ENCODE results near the gene TELO2.

Gene TELO2

DNA sequence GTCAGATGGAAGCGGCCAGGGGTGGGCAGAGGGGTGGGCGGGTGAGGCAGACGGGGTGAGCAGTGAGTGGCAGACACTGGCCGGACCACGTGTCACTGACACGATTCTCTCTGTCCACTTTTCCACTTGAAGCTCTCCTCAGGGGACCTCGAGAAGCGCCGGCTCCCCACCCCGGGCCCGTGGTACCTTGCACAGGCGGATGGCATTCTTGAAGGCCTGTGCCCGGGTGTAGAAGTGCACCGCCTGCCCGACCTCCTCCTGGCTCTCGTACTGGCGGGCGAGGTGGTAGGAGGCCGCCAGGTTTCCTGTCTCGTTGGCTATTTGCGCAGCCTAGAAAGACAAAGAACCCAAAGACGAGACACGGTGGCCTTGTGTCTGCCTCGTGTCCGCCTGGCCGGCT is 31.2 kb downstream of the TELO2 start:
- DNase-seq, result no peak

DNA sequence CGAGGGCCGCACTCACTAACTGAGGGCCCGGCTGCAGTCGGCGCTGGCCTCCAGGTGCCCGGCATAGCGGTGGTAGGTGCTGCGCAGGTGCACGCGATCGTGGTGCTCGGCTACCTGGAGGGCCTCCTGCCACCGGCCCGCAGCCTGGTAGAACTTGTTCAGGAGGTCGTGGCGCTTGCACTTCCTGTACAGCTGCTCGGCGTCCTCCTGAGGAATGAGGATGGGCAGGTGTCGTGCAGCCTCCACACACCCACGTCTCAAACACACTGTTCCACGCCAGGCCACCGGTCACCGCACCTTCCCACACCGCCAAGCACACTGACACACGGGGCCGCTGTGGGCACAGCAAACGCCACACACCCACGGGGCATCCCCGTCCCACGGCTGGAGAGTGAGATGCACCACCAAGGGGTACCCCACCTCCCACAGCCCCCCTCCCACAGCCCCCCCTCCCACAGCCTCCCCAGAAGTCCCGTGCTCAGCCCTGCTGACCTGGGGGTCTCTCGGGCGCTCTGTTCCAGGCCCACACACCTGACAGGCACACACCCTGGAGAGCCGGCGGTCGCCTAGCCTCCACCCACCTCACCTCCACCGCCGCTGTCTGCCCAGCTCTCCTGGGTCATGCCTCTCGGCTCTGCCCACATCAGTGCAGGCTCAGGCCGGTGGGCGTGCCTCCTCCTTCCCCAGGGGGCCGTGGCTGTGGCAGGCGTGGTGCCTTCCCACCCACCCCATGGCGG is 32.9 kb downstream of the TELO2 start:
- no peak for DNase-seq

- DNase-seq, result peak; percentile 6
Observed at GRCh38 chr16:1526608-1527555, 33.7 kb downstream of the TELO2 start.

DNA sequence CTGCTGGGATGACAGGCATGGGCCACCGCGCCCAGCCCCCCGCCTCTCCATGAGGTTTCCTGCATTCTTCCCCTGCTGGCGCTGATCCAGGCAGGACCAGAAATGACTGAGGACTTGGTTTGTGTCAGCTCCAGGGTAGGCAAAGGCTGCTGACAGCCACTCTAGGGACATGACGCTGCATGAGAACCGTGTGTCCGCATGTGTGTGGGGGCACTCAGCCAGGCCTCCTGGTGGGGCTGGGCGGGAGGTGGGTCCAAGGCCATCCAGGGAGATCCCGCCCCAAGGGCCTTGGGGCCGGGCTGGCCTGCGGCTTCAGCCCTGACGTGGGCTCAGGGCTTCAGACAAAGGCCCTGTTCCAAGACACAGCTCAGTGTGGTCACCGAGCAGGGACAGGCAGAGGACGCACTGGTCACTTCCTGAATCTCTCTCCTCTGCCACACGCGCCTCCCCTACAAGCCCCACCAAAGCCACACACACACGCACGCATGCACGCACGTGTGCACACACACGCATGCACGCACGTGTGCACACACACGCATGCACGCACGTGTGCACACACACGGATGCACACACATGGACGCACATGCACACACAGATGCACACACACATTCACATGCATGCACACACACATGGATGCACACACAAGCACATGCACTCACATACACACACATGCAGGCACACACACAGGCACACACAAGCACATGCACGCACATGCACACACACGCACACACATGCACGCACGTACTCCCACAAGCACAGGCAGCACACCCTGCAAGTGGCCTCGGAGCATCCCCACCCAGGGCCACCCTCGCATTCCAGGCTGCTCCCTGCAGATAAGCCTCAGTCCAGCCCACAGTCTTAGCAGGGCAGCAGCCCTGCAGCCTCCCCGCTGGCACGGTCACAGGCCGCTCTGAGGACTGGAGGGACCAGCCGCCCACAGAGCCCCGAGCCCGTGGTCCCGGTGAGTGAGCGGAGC is 35.0 kb downstream of the TELO2 start:
- DNase-seq, result no peak

DNA sequence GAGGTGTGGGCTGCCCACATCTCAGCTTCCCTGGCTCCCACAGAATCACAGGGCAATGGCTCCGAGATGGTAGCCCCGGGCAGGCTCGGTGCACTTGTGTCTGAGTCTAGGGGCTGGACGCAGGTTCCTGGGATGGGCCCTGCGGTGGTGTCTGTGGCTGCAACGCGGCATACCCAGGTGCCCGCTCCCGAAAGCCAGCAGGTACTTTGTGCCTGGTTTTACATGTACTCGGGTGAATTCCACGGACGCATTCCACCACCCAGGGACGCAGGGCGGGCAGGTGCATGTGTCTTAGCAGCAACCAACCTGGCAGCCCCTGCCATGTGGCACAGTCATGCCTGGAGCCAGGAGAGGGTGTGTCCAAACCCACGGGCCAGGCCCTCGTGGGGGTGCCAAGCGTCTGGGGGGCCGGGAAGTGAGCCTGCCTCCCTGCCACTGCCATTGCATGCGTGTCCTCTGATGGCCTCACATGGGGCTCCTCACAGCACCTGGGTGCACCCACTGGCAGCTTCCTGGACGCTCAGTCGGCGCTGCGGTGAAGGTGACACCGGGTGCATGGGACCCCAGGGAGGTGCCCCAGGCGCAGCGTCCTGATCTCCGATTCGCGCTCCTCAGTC is 35.9 kb downstream of the TELO2 start:
- DNase-seq, result no peak

DNA sequence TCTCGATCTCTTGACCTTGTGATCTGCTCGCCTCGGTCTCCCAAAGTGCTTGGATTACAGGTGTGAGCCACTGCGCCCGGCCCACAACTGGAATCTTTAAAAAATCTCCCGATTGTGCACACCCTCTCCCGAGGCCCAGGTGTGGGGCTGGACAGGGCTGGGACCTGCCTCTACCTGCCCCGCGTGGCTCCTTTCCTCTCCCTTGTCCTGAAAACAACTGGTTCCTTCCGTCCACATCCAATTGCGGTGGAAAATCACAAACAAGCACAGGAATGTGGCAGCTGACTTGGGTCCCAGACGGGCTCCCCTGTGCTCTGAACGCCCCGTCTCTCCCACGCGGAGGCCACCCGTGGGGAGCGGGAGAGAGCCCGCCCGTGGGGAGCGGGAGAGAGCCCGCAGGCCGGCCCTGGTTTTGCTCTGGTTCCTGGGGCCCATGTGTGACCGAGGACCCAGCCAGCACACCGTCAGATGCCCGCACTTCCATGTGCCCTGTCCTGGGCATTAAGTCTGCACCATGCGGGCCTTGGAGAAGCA is 37.3 kb downstream of the TELO2 start:
- DNase-seq, result no peak

- DNase-seq, result no peak
Observed at GRCh38 chr16:1530883-1531637, 37.9 kb downstream of the TELO2 start.

DNA sequence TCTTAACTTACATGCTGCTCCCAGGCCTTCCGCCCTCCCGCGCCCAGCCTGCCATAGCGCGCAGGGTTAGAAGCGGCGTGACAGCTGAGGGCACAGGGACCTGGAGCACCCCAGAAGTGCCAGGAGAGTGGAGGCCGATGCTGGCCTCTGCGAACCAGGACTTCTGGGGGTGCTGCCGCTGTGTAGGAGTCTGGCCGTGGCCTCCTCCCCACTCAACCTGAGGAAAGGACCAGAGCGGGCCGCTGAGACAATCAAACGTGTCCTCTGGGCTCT is 38.4 kb downstream of the TELO2 start:
- DNase-seq, result no peak

GRCh38 chr16:1532081-1532760 is 39.1 kb downstream of the TELO2 start:
- DNase-seq, result no peak

GRCh38 chr16:1532771-1533170 is 39.6 kb downstream of the TELO2 start:
- DNase-seq, result no peak

DNA sequence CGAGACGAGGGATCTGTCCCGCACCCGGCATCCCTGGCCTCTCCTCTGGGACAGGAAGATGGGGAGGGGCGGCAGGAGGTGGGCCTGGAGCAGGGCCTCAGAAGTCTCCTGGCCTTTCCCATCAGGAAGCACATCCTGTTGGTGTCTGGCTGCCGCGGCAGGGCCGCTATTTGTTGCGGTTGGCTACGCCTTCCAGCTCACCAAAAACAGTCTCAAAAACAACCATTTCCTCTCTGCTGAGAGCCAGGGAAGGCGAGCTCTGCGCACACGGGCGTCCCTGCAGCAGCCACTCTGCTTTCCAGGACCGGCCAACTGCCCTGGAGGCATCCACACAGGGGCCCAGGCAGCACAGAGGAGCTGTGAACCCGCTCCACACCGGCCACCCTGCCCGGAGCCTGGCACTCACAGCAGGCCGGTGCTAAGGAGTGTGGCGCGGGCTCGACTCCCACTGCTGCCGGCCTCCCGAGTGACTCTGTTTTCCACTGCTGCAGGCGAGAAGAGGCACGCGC is 40.3 kb downstream of the TELO2 start, which contains the start of gene TMEM204:
Gene TMEM204, plus strand, starts transcription at position 224 of the 509 bp plus-strand sequence. CDS start 610 bp downstream, outside the sequence.
- no peak for DNase-seq

DNA sequence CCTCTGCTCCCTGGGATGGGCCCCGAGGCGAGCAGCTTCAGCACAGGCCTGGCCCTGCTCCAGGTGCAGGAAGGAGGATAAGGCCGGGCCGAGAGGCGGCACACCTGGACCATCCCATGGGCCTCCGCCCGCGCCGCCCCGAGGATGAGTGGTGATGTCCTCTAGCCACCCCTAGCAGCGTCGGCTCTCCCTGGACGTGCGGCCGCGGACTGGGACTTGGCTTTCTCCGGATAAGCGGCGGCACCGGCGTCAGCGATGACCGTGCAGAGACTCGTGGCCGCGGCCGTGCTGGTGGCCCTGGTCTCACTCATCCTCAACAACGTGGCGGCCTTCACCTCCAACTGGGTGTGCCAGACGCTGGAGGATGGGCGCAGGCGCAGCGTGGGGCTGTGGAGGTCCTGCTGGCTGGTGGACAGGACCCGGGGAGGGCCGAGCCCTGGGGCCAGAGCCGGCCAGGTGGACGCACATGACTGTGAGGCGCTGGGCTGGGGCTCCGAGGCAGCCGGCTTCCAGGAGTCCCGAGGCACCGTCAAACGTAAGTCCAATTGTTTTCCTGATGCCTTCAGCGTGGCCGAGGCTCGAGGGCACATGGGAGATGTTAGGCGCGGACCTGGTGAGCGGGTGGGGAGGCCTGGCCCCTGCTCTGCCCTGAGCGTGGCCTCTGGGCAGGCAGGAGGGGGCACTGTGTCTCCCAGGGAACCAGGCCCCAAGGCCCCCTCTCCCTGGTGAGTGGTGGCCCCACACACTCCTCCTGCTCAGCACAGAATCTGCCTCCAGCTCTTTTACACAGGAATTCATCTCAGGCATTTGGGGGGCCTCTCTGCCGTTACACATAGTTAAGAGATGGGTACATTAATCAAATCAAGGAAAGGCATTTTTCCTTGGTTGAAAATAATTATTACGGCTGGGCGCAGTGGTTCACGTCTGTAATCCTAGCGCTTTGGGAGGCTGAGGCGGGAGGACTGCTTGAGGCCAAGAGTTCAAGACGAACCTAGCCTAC is 41.2 kb downstream of the TELO2 start:
- no peak for DNase-seq

DNA sequence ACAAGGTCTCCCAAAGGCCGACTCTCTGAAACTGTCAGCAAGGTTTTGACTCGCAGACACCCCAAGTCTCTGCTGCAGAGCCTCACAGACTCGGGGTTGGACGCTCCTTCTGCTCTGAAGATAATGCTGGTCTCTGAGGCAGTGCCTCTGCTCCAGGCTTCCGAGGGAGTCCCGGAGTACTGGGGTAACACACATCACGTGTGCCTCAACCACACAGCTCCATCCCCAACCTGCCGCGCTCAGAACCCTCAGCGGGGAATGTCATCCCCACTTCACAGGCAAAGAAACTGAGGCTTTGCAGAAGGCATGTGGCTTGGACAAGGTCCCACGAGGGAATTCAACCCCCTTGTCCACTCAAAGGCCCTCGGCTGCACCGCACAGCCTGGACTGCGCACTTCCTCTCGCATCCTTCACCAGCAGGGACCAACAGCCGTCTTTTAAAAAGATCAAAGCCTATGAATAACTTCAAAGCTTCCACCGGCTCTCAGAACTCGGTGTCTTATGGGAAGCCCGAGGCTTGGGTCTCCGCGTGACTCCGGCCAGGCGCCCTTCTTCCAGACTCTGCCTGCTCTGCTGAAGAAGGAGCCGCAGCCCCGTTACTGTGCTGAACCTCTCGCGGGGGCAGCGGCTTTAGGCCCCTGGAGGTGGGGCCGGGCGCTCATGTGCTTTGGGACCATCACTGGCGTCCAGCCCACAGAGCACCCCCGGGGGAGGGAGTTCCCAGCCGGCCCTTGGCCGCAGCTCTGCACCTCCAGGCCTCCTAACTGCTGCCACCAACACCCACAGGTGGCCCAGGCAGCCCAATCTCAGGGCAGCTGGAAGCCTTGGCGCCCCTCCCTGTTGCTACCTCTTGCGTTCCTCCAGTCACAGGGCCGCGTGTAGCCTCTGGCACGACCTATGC is 42.5 kb downstream of the TELO2 start:
- DNase-seq, result no peak

DNA sequence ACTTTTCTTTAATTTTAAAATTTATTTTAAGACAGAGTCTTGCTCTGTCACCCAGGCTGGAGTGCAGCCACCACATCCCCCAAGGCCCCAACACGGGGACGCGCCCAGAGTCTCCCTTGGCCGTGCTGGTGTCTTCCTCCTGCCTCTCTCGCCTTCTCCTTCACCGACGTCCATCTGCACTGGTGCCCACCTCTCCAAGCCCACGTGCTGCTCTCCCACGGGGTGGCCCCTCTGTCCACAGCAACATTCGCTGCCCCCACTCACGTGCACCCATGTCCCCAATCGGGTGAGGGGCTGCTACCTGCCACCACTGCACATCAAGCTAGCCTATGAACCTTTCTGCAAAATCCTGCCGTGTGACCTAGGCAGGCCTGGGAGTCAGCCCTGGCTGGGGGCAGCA is 43.4 kb downstream of the TELO2 start:
- no peak for DNase-seq

GRCh38 chr16:1537138-1537577 is 44.0 kb downstream of the TELO2 start:
- DNase-seq, result no peak

- no peak for DNase-seq
Observed at GRCh38 chr16:1537763-1538289, 44.7 kb downstream of the TELO2 start.

DNA sequence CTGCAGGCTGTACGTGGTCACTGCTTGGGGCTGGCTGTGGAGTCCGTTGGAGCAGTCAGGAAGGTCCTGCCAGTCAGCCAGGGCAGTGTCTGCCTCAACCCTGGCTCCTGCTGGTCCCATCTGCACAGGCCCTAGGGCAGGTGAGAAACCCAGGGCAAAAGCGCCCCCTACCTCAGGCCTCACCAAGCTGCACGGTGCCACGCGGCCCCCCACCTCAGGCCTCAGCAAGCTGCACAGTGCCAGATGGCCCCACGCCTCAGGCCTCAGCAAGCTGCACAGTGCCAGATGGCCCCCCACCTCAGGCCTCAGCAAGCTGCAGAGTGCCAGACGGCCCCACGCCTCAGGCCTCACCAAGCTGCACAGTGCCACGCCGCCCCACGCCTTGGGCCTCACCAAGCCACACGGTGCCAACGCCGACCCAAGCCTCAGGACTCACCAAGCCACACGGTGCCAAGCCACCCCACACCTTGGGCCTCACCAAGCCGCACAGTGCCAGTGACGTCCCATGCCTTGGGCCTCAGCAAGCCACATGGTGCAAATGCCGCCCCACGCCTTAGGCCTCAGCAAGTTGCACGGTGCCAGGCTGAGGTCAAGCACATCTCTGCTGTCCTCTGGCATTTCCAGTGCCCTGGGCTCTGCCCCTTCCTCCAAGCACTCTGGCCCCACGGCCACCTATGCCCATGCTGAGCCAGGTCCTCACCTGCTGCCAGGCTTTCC is 45.8 kb downstream of the TELO2 start:
- DNase-seq, result no peak
